Measurements from ENCODE around the gene NYAP2. TPM values are rescaled to one million over a fixed set of nuclear protein-coding genes. Genes with fewer than 3 reads are reported as not detected.

NYAP2 gene
- total RNA-seq, 1 donor from 2014 or later: not detected

GRCh38 chr2:225422145-225422544 is 22.6 kb downstream of the NYAP2 start:
- ATAC-seq: no peak
- intact Hi-C loops (cut with DNase I): no loop called here
- DNase-seq (ENCODE audit: missing footprints): no peak

DNA sequence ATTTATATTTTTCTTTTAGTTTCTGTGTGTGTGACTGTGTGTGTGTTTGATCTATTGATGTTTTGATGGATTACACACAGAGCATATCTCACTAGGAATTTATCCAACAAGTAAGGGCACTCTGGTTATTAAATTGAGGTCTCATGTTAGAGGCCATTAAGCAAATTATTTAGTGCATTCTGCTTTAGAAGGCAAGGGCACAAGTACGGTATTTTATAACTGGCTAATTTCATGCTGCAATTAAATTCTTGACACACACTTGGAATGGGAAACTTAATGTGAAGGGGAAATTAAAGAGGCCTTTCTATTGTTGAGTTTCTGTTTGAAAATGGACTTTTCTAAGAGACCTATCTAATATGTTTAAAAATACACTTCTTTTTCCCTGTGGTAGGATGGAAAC is 25.8 kb downstream of the NYAP2 start:
- DNase-seq (ENCODE audit: missing footprints) (no peak), ATAC-seq (no peak)
- intact Hi-C loops (cut with DNase I): no loop called here

- intact Hi-C loops (cut with DNase I): no loop called here
- DNase-seq (ENCODE audit: missing footprints) (no peak), ATAC-seq (no peak)
Observed at GRCh38 chr2:225428360-225428759, 28.9 kb downstream of the NYAP2 start.

GRCh38 chr2:225429717-225430116 is 30.2 kb downstream of the NYAP2 start:
- no peak for ATAC-seq
- intact Hi-C loops (cut with DNase I): no loop called here
- no peak for DNase-seq (ENCODE audit: missing footprints)

- DNase-seq (ENCODE audit: missing footprints) (no peak), ATAC-seq (no peak)
- intact Hi-C loops (cut with DNase I): no loop called here
Observed at GRCh38 chr2:225431105-225431863, 31.8 kb downstream of the NYAP2 start.

GRCh38 chr2:225434014-225434413 is 34.5 kb downstream of the NYAP2 start:
- intact Hi-C loops (cut with DNase I): no loop called here
- DNase-seq (ENCODE audit: missing footprints) (no peak), ATAC-seq (no peak)

DNA sequence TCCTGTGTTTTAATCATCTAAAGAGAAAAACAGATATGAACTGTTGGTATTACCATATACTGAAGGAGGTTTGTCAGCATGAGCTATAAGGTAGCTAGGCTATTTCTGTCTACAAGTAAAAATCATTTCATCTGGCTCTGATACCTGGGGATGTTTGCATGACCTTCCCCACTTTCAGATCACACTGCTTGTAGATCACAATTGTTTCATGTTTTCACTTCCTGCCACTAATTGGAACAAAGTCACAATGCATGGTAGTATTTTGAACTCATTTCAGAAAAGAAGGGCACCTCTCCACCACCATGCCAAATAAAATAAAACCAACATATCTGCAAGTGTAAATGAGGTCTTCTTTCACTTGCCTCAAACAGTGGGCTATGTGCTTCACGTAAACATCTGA is 37.8 kb downstream of the NYAP2 start:
- intact Hi-C loops (cut with DNase I): no loop called here
- DNase-seq (ENCODE audit: missing footprints): no peak
- ATAC-seq: no peak

- ATAC-seq (no peak), DNase-seq (ENCODE audit: missing footprints) (no peak)
- intact Hi-C loops (cut with DNase I): no loop called here
Observed at GRCh38 chr2:225438248-225438647, 38.7 kb downstream of the NYAP2 start.

GRCh38 chr2:225452677-225453076 is 53.2 kb downstream of the NYAP2 start:
- intact Hi-C loops (cut with DNase I): no loop called here
- DNase-seq (ENCODE audit: missing footprints) (no peak), ATAC-seq (no peak)

- intact Hi-C loops (cut with DNase I): no loop called here
- ATAC-seq (no peak), DNase-seq (ENCODE audit: missing footprints) (no peak)
Observed at GRCh38 chr2:225454412-225454811, 54.9 kb downstream of the NYAP2 start.

GRCh38 chr2:225456619-225457260 is 57.2 kb downstream of the NYAP2 start:
- intact Hi-C loops (cut with DNase I): no loop called here
- no peak for DNase-seq (ENCODE audit: missing footprints)
- no peak for ATAC-seq

GRCh38 chr2:225457482-225457881 is 58.0 kb downstream of the NYAP2 start:
- DNase-seq (ENCODE audit: missing footprints): no peak
- no peak for ATAC-seq
- intact Hi-C loops (cut with DNase I): no loop called here

DNA sequence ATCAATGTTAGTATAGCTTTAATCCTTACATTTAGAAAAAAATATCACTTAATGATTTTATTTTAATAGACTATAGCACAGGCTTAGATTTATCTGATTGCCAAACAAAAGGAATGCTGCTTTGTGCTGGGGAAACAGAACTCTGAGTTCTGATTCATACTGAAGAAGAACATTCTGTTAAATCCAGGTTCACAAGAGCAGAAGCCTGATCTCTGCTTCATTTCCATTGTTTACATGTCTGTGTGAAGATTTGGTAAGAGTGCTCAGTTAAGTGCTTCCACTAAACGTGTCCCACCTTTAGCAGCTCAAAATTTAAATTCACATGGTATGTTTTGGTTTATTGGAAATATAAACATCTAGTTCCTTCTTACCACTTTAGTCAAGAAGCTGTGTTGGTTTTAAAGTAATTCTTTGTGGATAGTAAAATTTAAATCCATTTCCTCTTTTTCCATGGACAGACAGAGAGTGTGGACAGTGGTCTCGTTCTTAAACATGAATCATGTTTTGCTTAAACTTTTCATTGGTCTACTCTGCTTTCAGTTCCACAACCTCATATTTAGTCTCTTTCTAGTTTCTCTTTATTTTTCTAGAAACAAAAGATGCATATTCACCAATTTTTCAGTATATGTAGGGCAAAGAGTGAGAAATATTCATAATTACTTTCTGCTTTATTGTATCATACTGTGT is 59.1 kb downstream of the NYAP2 start:
- intact Hi-C loops (cut with DNase I): no loop called here
- ATAC-seq: no peak
- no peak for DNase-seq (ENCODE audit: missing footprints)

DNA sequence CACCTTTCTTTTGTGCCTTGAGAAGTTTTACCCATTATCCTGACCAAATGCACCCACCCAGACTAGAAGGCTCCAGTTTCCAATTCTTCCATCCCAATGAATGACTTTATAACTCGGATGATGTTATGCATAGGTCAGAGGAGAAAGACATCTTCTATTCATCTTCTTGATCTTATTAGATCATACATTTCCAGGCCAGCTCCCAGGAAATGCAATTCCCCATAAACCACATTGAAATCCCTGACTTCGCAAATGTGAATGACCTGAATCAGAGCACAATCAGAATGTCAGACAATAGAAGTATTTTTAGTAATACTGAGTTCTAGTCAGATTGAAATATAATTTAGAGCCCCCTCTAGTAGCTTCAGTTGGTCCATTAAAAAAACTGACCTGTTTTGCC is 62.9 kb downstream of the NYAP2 start:
- intact Hi-C loops (cut with DNase I): no loop called here
- ATAC-seq: no peak

GRCh38 chr2:225462945-225463344 is 63.4 kb downstream of the NYAP2 start:
- intact Hi-C loops (cut with DNase I): no loop called here
- no peak for ATAC-seq

More for the DNA sequence above, 62.9 kb downstream of the NYAP2 start:
- DNase-seq (ENCODE audit: missing footprints): no peak

GRCh38 chr2:225463449-225463848 is 63.9 kb downstream of the NYAP2 start:
- DNase-seq (ENCODE audit: missing footprints) (no peak), ATAC-seq (no peak)
- intact Hi-C loops (cut with DNase I): no loop called here

More at GRCh38 chr2:225462945-225463344, 63.4 kb downstream of the NYAP2 start:
- no peak for DNase-seq (ENCODE audit: missing footprints)

DNA sequence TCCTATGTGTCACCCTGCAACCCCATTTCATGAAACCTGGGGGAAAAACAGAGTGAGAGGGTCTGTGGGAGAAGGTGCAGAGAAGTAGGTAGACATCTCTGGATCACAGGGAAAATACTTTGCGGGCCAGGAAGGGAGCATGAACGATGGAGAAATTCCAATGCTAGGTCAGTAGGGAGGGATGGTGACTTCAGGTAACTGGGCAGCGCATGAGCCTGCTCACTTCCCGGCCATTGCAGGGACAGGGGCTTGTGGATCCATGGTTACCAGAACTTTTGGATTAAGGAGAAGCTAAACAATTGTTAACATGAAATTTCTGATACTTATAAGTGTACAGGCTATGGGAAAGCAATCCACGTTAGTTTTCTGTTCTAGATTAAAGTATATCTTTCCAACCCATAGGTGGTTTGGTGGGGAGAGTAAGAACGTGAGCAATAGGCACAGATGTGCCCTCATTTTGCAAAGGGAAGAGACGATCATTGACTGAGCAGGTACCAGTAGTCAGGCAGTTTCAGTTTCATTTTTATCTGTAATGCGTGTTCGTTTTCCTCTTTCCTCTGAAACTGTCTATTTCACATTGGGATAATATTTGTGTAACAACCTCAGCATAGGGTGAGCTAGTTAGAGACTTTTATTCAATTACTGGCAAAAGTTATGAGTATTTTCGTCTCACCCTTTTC is 65.0 kb downstream of the NYAP2 start:
- intact Hi-C loops (cut with DNase I): no loop called here
- no peak for DNase-seq (ENCODE audit: missing footprints)
- no peak for ATAC-seq

GRCh38 chr2:225465827-225466226 is 66.3 kb downstream of the NYAP2 start:
- intact Hi-C loops (cut with DNase I): no loop called here
- DNase-seq (ENCODE audit: missing footprints) (no peak), ATAC-seq (no peak)

GRCh38 chr2:225466891-225467604 is 67.5 kb downstream of the NYAP2 start:
- no peak for ATAC-seq
- no peak for DNase-seq (ENCODE audit: missing footprints)
- intact Hi-C loops (cut with DNase I): no loop called here

Measured in Right ventricle myocardium inferior (tissue), 1 donor.